ENCODE results near the gene BTN1A1.
A peak's percentile ranks its signal among the peaks of the same experiment; 100 is the strongest.
"Not testable (repeated sequence)": the region's sequence is repeated elsewhere in the genome, so short reads cannot be mapped to it uniquely, and the experiment has no call there.

The BTN1A1 gene

GRCh38 chr6:26511033-26511432 lies 10.9 kb downstream of the BTN1A1 start:
- H3K27ac Mint-ChIP-seq, H3K9me3 Mint-ChIP-seq, H3K4me1 Mint-ChIP-seq, CTCF ChIA-PET, H3K4me3 Mint-ChIP-seq, DNase-seq, H3K36me3 Mint-ChIP-seq: not testable (repeated sequence)
- H3K27me3 Mint-ChIP-seq, result peaks cover 33% of the 10 kb centered on the region

GRCh38 chr6:26514984-26515383 lies 14.9 kb downstream of the BTN1A1 start:
- peaks cover 8% of the 10 kb centered on the region for H3K4me1 Mint-ChIP-seq
- DNase-seq, result no peak
- H3K27me3 Mint-ChIP-seq, result peaks cover 9% of the 10 kb centered on the region
- H3K27ac Mint-ChIP-seq, result no peak overlapping the region
- H3K4me3 Mint-ChIP-seq, result no peak overlapping the region
- no peaks in the 10 kb centered on the region for H3K36me3 Mint-ChIP-seq
- CTCF ChIA-PET, result no interaction called here
- H3K9me3 Mint-ChIP-seq, result no peaks in the 10 kb centered on the region

- H3K27me3 Mint-ChIP-seq, result peaks cover 16% of the 10 kb centered on the region
- CTCF ChIA-PET, result no interaction called here
Measured at GRCh38 chr6:26516481-26517427, 16.7 kb downstream of the BTN1A1 start.

GRCh38 chr6:26519359-26519758 lies 19.3 kb downstream of the BTN1A1 start:
- CTCF ChIA-PET, result no interaction called here
- Mint-ChIP-seq H3K9me3 (no peaks in the 10 kb centered on the region), H3K27ac (no peak overlapping the region), H3K27me3 (peaks cover 16% of the 10 kb centered on the region), H3K36me3 (peaks cover 1% of the 10 kb centered on the region), H3K4me3 (no peak overlapping the region), H3K4me1 (peaks cover 31% of the 10 kb centered on the region)
- no peak for DNase-seq

More at GRCh38 chr6:26516481-26517427, 16.7 kb downstream of the BTN1A1 start:
- H3K36me3 Mint-ChIP-seq, result peaks cover 1% of the 10 kb centered on the region
- no peaks in the 10 kb centered on the region for H3K9me3 Mint-ChIP-seq
- no peak overlapping the region for H3K27ac Mint-ChIP-seq
- peaks cover 20% of the 10 kb centered on the region for H3K4me1 Mint-ChIP-seq
- H3K4me3 Mint-ChIP-seq, result no peak overlapping the region
- no peak for DNase-seq

- Mint-ChIP-seq H3K4me1 (peaks cover 31% of the 10 kb centered on the region), H3K27ac (peak overlapping the region; percentile 93), H3K9me3 (no peaks in the 10 kb centered on the region), H3K4me3 (peak overlapping the region; percentile 63), H3K27me3 (peaks cover 16% of the 10 kb centered on the region), H3K36me3 (peaks cover 1% of the 10 kb centered on the region)
- CTCF ChIA-PET, result no interaction called here
- DNase-seq, result no peak
Measured at GRCh38 chr6:26520237-26520849, 20.2 kb downstream of the BTN1A1 start.

GRCh38 chr6:26520850-26521599 lies 20.9 kb downstream of the BTN1A1 start:
- Mint-ChIP-seq H3K9me3 (no peaks in the 10 kb centered on the region), H3K4me3 (peak overlapping the region; percentile 78), H3K27ac (peak overlapping the region; percentile 96), H3K4me1 (peaks cover 31% of the 10 kb centered on the region), H3K36me3 (peaks cover 1% of the 10 kb centered on the region), H3K27me3 (peaks cover 14% of the 10 kb centered on the region)
- CTCF ChIA-PET, result no interaction called here
- peak; percentile 88 for DNase-seq

- Mint-ChIP-seq H3K27ac (peak overlapping the region; percentile 96), H3K4me3 (peak overlapping the region; percentile 78), H3K27me3 (peaks cover 10% of the 10 kb centered on the region), H3K36me3 (peaks cover 1% of the 10 kb centered on the region), H3K9me3 (no peaks in the 10 kb centered on the region), H3K4me1 (peaks cover 31% of the 10 kb centered on the region)
- DNase-seq, result peak; percentile 69
- CTCF ChIA-PET, result interaction anchor here (0.9 kb wide), 1 partner anchor 180 kb away, joined by 4 read pairs; no protein-coding TSS in a partner anchor
Measured at GRCh38 chr6:26521600-26522391, 21.7 kb downstream of the BTN1A1 start.

GRCh38 chr6:26522486-26523228 lies 22.6 kb downstream of the BTN1A1 start:
- Mint-ChIP-seq H3K27ac (peak overlapping the region; percentile 56), H3K4me1 (peaks cover 28% of the 10 kb centered on the region), H3K4me3 (peak overlapping the region; percentile 78)
- not testable (repeated sequence) for H3K36me3 Mint-ChIP-seq, H3K9me3 Mint-ChIP-seq, DNase-seq, H3K27me3 Mint-ChIP-seq
- CTCF ChIA-PET, result interaction anchor here (0.9 kb wide), 1 partner anchor 180 kb away, joined by 4 read pairs; no protein-coding TSS in a partner anchor

GRCh38 chr6:26524314-26524713 lies 24.2 kb downstream of the BTN1A1 start:
- CTCF ChIA-PET, H3K9me3 Mint-ChIP-seq, H3K36me3 Mint-ChIP-seq, H3K27ac Mint-ChIP-seq, DNase-seq, H3K4me3 Mint-ChIP-seq, H3K27me3 Mint-ChIP-seq: not testable (repeated sequence)
- peaks cover 28% of the 10 kb centered on the region for H3K4me1 Mint-ChIP-seq

GRCh38 chr6:26524722-26525370 lies 24.7 kb downstream of the BTN1A1 start:
- no peak overlapping the region for H3K27ac Mint-ChIP-seq
- H3K9me3 Mint-ChIP-seq, result no peaks in the 10 kb centered on the region
- H3K27me3 Mint-ChIP-seq, result peaks cover 10% of the 10 kb centered on the region

GRCh38 chr6:26525838-26526237 lies 25.7 kb downstream of the BTN1A1 start:
- Mint-ChIP-seq H3K4me1 (peaks cover 17% of the 10 kb centered on the region), H3K36me3 (peaks cover 1% of the 10 kb centered on the region), H3K9me3 (no peaks in the 10 kb centered on the region), H3K27ac (no peak overlapping the region), H3K27me3 (peaks cover 9% of the 10 kb centered on the region), H3K4me3 (no peak overlapping the region)
- no peak for DNase-seq
- CTCF ChIA-PET, result no interaction called here

More at GRCh38 chr6:26524722-26525370, 24.7 kb downstream of the BTN1A1 start:
- H3K4me1 Mint-ChIP-seq, result peaks cover 25% of the 10 kb centered on the region
- CTCF ChIA-PET, result no interaction called here
- H3K4me3 Mint-ChIP-seq, result no peak overlapping the region
- H3K36me3 Mint-ChIP-seq, result peaks cover 1% of the 10 kb centered on the region
- no peak for DNase-seq

- H3K9me3 Mint-ChIP-seq, result no peaks in the 10 kb centered on the region
- DNase-seq, result no peak
- H3K27ac Mint-ChIP-seq, result no peak overlapping the region
- CTCF ChIA-PET, result interaction anchor here (0.7 kb wide), 1 partner anchor 185 kb away, joined by 4 read pairs; no protein-coding TSS in a partner anchor
- H3K36me3 Mint-ChIP-seq, result no peaks in the 10 kb centered on the region
- no peak overlapping the region for H3K4me3 Mint-ChIP-seq
- H3K4me1 Mint-ChIP-seq, result peaks cover 18% of the 10 kb centered on the region
- H3K27me3 Mint-ChIP-seq, result no peaks in the 10 kb centered on the region
Measured at GRCh38 chr6:26526928-26527327, 26.8 kb downstream of the BTN1A1 start.

GRCh38 chr6:26530203-26530602 lies 30.1 kb downstream of the BTN1A1 start:
- Mint-ChIP-seq H3K9me3 (no peaks in the 10 kb centered on the region), H3K27ac (no peak overlapping the region), H3K4me3 (no peak overlapping the region), H3K4me1 (peaks cover 34% of the 10 kb centered on the region), H3K27me3 (peaks cover 4% of the 10 kb centered on the region), H3K36me3 (no peaks in the 10 kb centered on the region)
- DNase-seq, result no peak
- CTCF ChIA-PET, result interaction anchor here (0.9 kb wide), 1 partner anchor 12 kb away, joined by 3 read pairs; no protein-coding TSS in a partner anchor
